ENCODE data around the gene TMEM43. TPM values are rescaled to one million over a fixed set of nuclear protein-coding genes. Genes with fewer than 3 reads are reported as not detected.

Gene TMEM43
- total RNA-seq, 1 donor from 2014 or later: 39.7 TPM

DNA sequence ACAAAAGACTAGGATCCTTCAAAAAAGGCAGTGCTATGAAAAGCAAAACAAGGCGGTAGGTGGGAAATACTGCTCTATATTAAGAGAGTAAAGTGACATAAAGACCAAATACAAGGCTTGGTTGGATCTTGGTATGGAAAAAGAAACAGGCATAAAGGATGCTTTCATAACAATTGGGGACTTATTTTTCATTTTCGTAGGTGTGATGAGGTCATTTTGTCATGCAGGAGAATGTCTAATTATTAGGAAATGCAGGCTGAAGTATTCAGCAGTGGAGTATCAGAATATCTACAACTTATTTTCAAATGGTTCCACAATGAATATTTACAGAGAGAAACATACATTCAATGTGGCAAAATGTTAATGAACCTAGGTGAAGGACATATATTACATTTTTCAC is 44.6 kb downstream of the TMEM43 start:
- Histone ChIP-seq H3K9ac (ENCODE audit: low read depth in 1 of 3, low read length in 3 of 3) (no peak overlapping the region), H3K36me3 (ENCODE audit: control insufficient read depth in 3 of 3, insufficient read depth in 3 of 3, low read length in 3 of 3) (peaks cover 55 to 81% (median 79%) of the 10 kb centered on the region in 3 donors), H3K4me3 (ENCODE audit: low read length in 3 of 3) (no peak overlapping the region), H3K27ac (ENCODE audit: low read depth, low read length) (no peak overlapping the region), H3K4me1 (ENCODE audit: control insufficient read depth in 3 of 3, insufficient read depth in 3 of 3, low read length in 3 of 3) (peaks cover 0 to 15% (median 13%) of the 10 kb centered on the region in 3 donors), H3K9me3 (ENCODE audit: control insufficient read depth in 3 of 3, low read length in 3 of 3) (no peaks in the 10 kb centered on the region), H3K27me3 (ENCODE audit: control insufficient read depth in 3 of 3, insufficient read depth in 3 of 3, low read length in 3 of 3) (no peaks in the 10 kb centered on the region)

DNA sequence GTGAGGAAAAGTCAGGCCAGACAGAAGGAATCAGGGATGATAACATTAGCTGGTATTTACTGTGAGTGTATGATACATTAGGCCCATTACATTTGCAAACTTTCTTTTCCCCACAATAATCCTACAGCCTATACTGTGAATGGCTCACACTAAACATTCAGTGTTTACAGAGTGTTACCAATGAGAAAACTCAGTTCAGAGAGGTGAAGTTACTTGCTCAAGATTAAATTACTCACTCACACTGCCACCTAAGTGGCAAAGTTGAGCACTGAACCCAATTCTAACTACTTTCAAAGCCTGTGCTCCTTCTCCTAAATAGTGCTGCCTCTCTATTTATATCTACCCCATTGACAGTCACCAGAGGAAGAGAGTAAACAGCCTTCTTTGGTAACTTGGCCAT is 45.0 kb downstream of the TMEM43 start:
- no peaks in the 10 kb centered on the region for H3K27me3 ChIP-seq (ENCODE audit: control insufficient read depth in 3 of 3, insufficient read depth in 3 of 3, low read length in 3 of 3)
- H3K4me1 ChIP-seq (ENCODE audit: control insufficient read depth in 3 of 3, insufficient read depth in 3 of 3, low read length in 3 of 3): peaks cover under 1 to 17% (median 13%) of the 10 kb centered on the region in 3 donors
- peaks cover 51 to 76% (median 74%) of the 10 kb centered on the region in 3 donors for H3K36me3 ChIP-seq (ENCODE audit: control insufficient read depth in 3 of 3, insufficient read depth in 3 of 3, low read length in 3 of 3)
- no peak overlapping the region for H3K4me3 ChIP-seq (ENCODE audit: low read length in 3 of 3)
- no peaks in the 10 kb centered on the region for H3K9me3 ChIP-seq (ENCODE audit: control insufficient read depth in 3 of 3, low read length in 3 of 3)
- no peak overlapping the region for H3K27ac ChIP-seq (ENCODE audit: low read depth, low read length)
- H3K9ac ChIP-seq (ENCODE audit: low read depth in 1 of 3, low read length in 3 of 3): no peak overlapping the region

DNA sequence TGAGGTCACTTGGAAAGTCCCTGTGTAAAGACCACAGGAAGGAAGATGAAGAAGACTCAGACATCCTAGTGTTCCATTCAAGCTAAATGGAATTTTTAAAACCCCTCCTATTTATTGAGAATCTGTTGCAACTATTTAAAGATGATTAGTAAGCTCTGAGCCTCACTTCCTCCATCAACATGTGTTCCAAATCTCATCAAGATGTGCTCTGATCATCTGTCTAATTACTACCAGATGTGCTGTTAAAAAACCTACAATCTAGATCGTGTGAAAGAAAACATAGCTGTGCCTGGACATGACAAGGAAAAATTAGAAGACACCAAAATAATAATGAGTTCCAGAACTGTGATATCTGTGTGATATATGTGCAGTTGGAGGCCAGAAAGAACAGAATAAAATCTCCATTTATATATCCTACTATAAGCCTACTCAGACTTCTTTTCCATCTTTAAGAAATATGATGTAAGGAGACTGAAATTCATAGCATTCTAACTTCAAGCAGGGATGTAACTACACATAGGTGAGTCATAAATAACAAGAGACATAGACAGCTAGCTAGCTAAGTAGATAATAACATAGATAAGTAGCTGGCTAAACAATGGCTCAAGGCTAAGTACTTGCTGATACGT is 45.8 kb downstream of the TMEM43 start:
- Histone ChIP-seq H3K36me3 (ENCODE audit: control insufficient read depth in 3 of 3, insufficient read depth in 3 of 3, low read length in 3 of 3) (peaks cover 43 to 68% (median 67%) of the 10 kb centered on the region in 3 donors), H3K27me3 (ENCODE audit: control insufficient read depth in 3 of 3, insufficient read depth in 3 of 3, low read length in 3 of 3) (no peaks in the 10 kb centered on the region)

DNA sequence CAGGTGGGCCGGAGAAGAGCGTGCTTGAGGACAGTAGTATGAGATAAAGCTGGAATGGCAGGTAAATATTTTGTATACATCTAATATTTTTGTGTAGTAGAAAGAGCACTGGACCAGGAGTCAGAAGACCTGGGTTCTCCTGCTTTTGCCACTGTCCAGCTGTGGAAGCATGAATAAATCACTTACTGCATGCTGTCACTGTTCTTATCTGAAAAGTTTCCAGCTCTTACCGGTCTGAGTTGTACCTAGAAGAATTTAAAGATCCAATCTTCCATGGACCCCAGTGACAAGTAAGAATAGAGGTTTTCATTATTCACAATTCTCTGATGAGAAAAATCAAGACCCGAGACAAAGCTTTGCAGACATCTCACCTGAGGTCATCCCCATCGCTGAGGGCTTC is 47.6 kb downstream of the TMEM43 start:
- Histone ChIP-seq H3K27me3 (ENCODE audit: control insufficient read depth in 3 of 3, insufficient read depth in 3 of 3, low read length in 3 of 3) (no peaks in the 10 kb centered on the region), H3K9ac (ENCODE audit: low read depth in 1 of 3, low read length in 3 of 3) (no peak overlapping the region), H3K4me1 (ENCODE audit: control insufficient read depth in 3 of 3, insufficient read depth in 3 of 3, low read length in 3 of 3) (peaks cover 5 to 20% (median 8%) of the 10 kb centered on the region in 3 donors), H3K4me3 (ENCODE audit: low read length in 3 of 3) (no peak overlapping the region), H3K27ac (ENCODE audit: low read depth, low read length) (no peak overlapping the region), H3K9me3 (ENCODE audit: control insufficient read depth in 3 of 3, low read length in 3 of 3) (no peaks in the 10 kb centered on the region), H3K36me3 (ENCODE audit: control insufficient read depth in 3 of 3, insufficient read depth in 3 of 3, low read length in 3 of 3) (peaks cover 37 to 51% (median 50%) of the 10 kb centered on the region in 3 donors)

More for the DNA sequence above, 45.8 kb downstream of the TMEM43 start:
- Histone ChIP-seq H3K9ac (ENCODE audit: low read depth in 1 of 3, low read length in 3 of 3) (no peak overlapping the region), H3K4me1 (ENCODE audit: control insufficient read depth in 3 of 3, insufficient read depth in 3 of 3, low read length in 3 of 3) (peaks cover 2 to 24% (median 13%) of the 10 kb centered on the region in 3 donors), H3K9me3 (ENCODE audit: control insufficient read depth in 3 of 3, low read length in 3 of 3) (no peaks in the 10 kb centered on the region), H3K4me3 (ENCODE audit: low read length in 3 of 3) (no peak overlapping the region), H3K27ac (ENCODE audit: low read depth, low read length) (no peak overlapping the region)

DNA sequence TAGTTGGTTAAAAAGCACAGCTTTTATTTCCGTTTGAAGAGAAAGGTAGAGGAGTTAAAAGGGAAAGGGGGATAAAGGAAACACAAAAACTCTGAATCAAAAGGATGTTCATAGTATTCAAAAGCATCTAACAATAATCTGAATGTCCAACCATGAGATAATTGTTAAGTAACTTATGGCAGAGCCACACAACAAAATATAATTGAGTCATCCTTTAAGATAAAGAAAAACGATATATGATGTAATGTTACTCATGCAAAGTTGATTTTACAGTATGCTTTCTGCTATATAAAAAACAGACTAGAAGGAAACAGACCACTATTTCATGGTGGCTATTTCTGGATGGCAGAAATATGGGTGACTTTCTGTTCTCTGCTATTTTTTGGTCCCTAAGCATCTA is 49.6 kb downstream of the TMEM43 start:
- H3K36me3 ChIP-seq (ENCODE audit: control insufficient read depth in 3 of 3, insufficient read depth in 3 of 3, low read length in 3 of 3): peaks cover 23 to 32% (median 31%) of the 10 kb centered on the region in 3 donors
- H3K9me3 ChIP-seq (ENCODE audit: control insufficient read depth in 3 of 3, low read length in 3 of 3): no peaks in the 10 kb centered on the region
- no peak overlapping the region for H3K27ac ChIP-seq (ENCODE audit: low read depth, low read length)
- H3K4me1 ChIP-seq (ENCODE audit: control insufficient read depth in 3 of 3, insufficient read depth in 3 of 3, low read length in 3 of 3): peaks cover 5 to 21% (median 18%) of the 10 kb centered on the region in 3 donors
- no peak overlapping the region for H3K4me3 ChIP-seq (ENCODE audit: low read length in 3 of 3)
- no peak overlapping the region for H3K9ac ChIP-seq (ENCODE audit: low read depth in 1 of 3, low read length in 3 of 3)
- no peaks in the 10 kb centered on the region for H3K27me3 ChIP-seq (ENCODE audit: control insufficient read depth in 3 of 3, insufficient read depth in 3 of 3, low read length in 3 of 3)

DNA sequence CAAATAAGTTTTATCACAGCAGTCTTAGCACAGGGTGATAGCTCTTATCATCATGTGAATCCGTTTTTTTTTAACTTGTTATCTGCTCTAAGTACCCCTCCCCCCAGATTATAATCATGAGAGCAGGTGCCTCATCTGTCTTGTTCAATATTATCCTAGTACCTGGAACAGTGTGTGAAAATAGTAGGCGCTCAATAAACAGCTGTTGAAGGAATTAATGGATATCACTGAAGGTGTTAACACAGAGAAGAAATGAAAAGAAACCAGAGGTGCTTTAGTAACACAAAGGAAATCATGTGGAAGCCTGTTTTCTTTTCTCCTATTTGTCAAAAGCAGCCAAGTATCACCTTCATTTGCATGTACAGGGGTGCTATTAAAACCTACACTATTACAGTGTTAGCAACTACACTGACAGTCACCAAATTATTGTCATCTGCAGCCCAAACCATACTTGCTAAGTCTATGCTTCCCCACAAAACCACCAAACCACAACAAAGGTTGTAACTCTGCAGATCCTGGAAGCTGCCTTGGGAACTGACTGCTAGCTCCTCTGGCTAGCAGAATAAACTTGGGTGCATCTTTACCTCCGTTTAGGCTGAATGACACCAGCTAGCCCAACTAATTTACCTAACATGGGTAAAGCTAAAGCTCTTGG is 50.7 kb downstream of the TMEM43 start:
- Histone ChIP-seq H3K9ac (ENCODE audit: low read depth in 1 of 3, low read length in 3 of 3) (peak overlapping the region in 1 of 3 donors; percentile 12), H3K27ac (ENCODE audit: low read depth, low read length) (no peak overlapping the region), H3K36me3 (ENCODE audit: control insufficient read depth in 3 of 3, insufficient read depth in 3 of 3, low read length in 3 of 3) (peaks cover 13 to 22% (median 21%) of the 10 kb centered on the region in 3 donors), H3K4me1 (ENCODE audit: control insufficient read depth in 3 of 3, insufficient read depth in 3 of 3, low read length in 3 of 3) (peaks cover 5 to 24% (median 18%) of the 10 kb centered on the region in 3 donors), H3K4me3 (ENCODE audit: low read length in 3 of 3) (no peak overlapping the region), H3K9me3 (ENCODE audit: control insufficient read depth in 3 of 3, low read length in 3 of 3) (no peaks in the 10 kb centered on the region), H3K27me3 (ENCODE audit: control insufficient read depth in 3 of 3, insufficient read depth in 3 of 3, low read length in 3 of 3) (no peaks in the 10 kb centered on the region)

DNA sequence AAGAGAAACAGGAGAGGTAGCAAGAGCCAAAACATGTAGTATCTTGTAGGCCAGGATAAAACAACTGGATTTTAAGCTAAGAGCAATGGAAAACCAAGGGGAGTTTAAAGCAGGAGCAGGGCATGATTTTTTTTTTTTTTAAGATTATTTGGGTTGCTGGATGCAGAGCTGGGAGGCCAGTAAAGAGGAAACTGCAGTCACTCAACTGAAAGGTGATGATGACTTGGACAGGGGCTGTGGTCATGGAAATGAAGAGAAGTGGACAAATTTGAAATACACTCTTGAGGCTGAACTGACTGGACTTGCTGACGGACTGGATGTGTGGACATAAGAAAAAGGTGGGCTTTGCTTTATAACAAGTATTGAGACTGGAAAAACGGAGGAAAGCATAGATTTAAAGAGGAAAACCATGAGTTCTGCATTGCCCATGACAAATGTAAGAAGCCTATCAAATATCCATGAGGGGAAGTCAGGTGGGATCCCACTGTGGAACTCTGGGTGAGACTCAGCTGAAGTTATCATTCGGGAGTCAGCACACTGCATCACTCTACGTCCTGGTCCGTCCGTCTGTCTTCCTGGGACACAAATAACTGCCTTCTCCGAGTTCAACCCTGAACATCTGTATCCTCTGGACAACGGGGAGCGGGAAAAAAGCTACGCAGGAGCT is 52.9 kb downstream of the TMEM43 start:
- H3K27ac ChIP-seq (ENCODE audit: low read depth, low read length): peak overlapping the region; percentile 91
- H3K27me3 ChIP-seq (ENCODE audit: control insufficient read depth in 3 of 3, insufficient read depth in 3 of 3, low read length in 3 of 3): no peaks in the 10 kb centered on the region
- H3K4me3 ChIP-seq (ENCODE audit: low read length in 3 of 3): peak overlapping the region; percentile 79 to 99 (median 84)
- peak overlapping the region; percentile 91 to 96 (median 94) for H3K9ac ChIP-seq (ENCODE audit: low read depth in 1 of 3, low read length in 3 of 3)
- H3K4me1 ChIP-seq (ENCODE audit: control insufficient read depth in 3 of 3, insufficient read depth in 3 of 3, low read length in 3 of 3): peaks cover 5 to 31% (median 18%) of the 10 kb centered on the region in 3 donors
- peaks cover 2 to 12% (median 4%) of the 10 kb centered on the region in 3 donors for H3K36me3 ChIP-seq (ENCODE audit: control insufficient read depth in 3 of 3, insufficient read depth in 3 of 3, low read length in 3 of 3)
- H3K9me3 ChIP-seq (ENCODE audit: control insufficient read depth in 3 of 3, low read length in 3 of 3): no peaks in the 10 kb centered on the region

DNA sequence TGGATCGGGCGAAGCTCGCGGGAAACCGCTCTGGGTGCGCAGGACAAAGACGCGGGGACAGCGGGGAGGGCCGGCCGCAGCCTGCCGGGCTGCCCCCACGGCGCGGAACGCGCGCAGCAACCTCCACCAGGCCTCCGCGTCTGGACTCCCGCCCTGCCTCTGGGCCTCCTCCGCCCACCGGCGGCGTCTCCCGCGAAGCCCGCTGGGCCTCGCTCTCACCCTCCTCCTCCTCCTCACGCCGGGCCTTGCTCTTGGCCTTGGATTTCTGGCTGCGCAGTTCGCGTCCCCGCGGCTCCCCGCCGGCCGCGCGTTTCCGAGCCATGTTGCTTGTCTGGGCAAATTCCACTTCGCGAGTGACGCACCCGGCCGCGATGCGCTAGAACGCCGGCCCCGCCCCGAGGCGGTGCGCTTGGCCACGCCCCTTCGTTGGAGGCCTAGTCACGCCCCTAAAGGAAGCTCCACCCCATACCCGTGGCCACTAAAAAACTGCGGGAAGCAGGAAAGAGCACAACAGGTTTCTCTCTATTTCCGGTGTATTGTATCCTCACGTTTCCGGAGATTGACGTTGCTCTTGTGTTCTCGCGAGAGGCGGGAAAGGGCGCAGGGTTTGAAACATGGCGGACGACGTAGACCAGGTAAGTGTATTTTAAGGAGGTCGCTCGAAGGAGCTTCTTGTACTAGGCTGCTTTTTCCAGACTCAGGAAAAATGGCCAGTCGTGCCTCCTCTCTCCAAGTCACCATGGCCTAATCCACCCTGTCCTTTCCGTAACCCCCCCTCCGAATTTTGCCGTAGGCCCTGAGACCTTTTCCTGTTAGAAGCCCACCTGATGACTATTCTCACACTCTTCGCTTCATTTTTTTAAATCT is 53.6 kb downstream of the TMEM43 start, which contains the start of the genes LSM3 and XPC:
LSM3 (plus strand) TSS at position 571 of the 867 bp plus-strand sequence; CDS start at position 615, 44 bp downstream.
XPC (minus strand) TSS at position 355 of the 867 bp plus-strand sequence; CDS start at position 322, 33 bp downstream.
- Histone ChIP-seq H3K27ac (ENCODE audit: low read depth, low read length) (peak within 1 kb of the TSS; percentile 91), H3K9ac (ENCODE audit: low read depth in 1 of 3, low read length in 3 of 3) (peak within 1 kb of the TSS; percentile 91 to 96 (median 94)), H3K4me1 (ENCODE audit: control insufficient read depth in 3 of 3, insufficient read depth in 3 of 3, low read length in 3 of 3) (peaks cover 5 to 31% (median 18%) of the 10 kb centered on the region in 3 donors)

DNA sequence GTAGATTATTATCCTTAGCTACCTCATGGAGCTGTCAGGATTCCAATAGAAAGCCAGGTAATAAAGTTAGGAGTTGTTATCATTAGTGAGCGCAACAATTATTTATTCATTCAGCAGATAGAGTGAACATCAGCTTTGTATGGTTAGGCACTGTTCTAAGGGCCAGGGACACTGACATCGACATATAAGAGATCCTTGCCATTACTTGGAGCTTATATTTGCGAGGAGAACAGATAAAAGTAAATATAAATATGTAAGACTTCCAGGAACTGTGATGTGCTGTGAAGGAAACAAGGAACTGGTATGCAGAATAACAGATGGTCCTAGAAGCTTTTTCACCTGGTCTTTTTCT is 54.2 kb downstream of the TMEM43 start:
- Histone ChIP-seq H3K4me1 (ENCODE audit: control insufficient read depth in 3 of 3, insufficient read depth in 3 of 3, low read length in 3 of 3) (peaks cover 5 to 31% (median 18%) of the 10 kb centered on the region in 3 donors), H3K27ac (ENCODE audit: low read depth, low read length) (peak overlapping the region; percentile 91), H3K27me3 (ENCODE audit: control insufficient read depth in 3 of 3, insufficient read depth in 3 of 3, low read length in 3 of 3) (no peaks in the 10 kb centered on the region), H3K36me3 (ENCODE audit: control insufficient read depth in 3 of 3, insufficient read depth in 3 of 3, low read length in 3 of 3) (peaks cover 5 to 17% (median 15%) of the 10 kb centered on the region in 3 donors), H3K9ac (ENCODE audit: low read depth in 1 of 3, low read length in 3 of 3) (peak overlapping the region; percentile 91 to 94 (median 92)), H3K4me3 (ENCODE audit: low read length in 3 of 3) (peak overlapping the region; percentile 79 to 99 (median 88)), H3K9me3 (ENCODE audit: control insufficient read depth in 3 of 3, low read length in 3 of 3) (no peaks in the 10 kb centered on the region)

More for the DNA sequence above, 53.6 kb downstream of the TMEM43 start, which contains the start of the genes LSM3 and XPC:
- H3K9me3 ChIP-seq (ENCODE audit: control insufficient read depth in 3 of 3, low read length in 3 of 3): no peaks in the 10 kb centered on the region
- H3K36me3 ChIP-seq (ENCODE audit: control insufficient read depth in 3 of 3, insufficient read depth in 3 of 3, low read length in 3 of 3): peaks cover 2 to 12% (median 11%) of the 10 kb centered on the region in 3 donors
- no peaks in the 10 kb centered on the region for H3K27me3 ChIP-seq (ENCODE audit: control insufficient read depth in 3 of 3, insufficient read depth in 3 of 3, low read length in 3 of 3)
- peak within 1 kb of the TSS; percentile 79 to 99 (median 88) for H3K4me3 ChIP-seq (ENCODE audit: low read length in 3 of 3)
